HepG2 (cell line): ENCODE results near the gene OLFM4. TPM values are rescaled to one million over a fixed set of nuclear protein-coding genes. Genes with fewer than 3 reads are reported as not detected.

Experiments used
- ATAC-seq: fragments of 200-7000 bp; cut with Tn5 transposase; 3 replicates; pipeline ENCODE4 v1.9.1; 2020; ENCODE audit warnings: mild to moderate bottlenecking, moderate library complexity
- Bru-seq: library from RNA; stranded (reverse); fragments of 400-500 nt; gene quantifications from one replicate; lab custom pipeline; 2021; lab: Mats Ljungman, UMichigan
- BruChase-seq, 2 experiments: library from RNA; stranded (reverse); fragments of 400-500 nt; gene quantifications; one replicate each; lab custom pipeline; 2021; lab: Mats Ljungman, UMichigan
- BruUV-seq: library from RNA; stranded (reverse); fragments of 400-500 nt; replicated peaks from 2 replicates; lab custom pipeline; 2021; lab: Mats Ljungman, UMichigan
- CTCF ChIA-PET: fragments of 300-600 bp; formaldehyde crosslinking; extraction: SDS; loops from one replicate; lab custom pipeline; 2021; ENCODE audit warnings: low total read pairs, inconsistent platforms, low intra/inter-chr PET ratio; lab: Yijun Ruan, JAX
- POLR2A ChIA-PET: fragments of 350-600 bp; sonication (Branson Sonifier 250); formaldehyde crosslinking; loops from one replicate; lab custom pipeline; 2020; ENCODE audit warnings: antibody characterized with exemption, inconsistent platforms; lab: Yijun Ruan, JAX
- DNase-seq: peaks from one replicate; pipeline ENCODE4 v3.0.0-alpha.2; 2015; ENCODE audit warnings: low spot score
- FAIRE-seq: peaks from 3 replicates; lab custom pipeline; 2011; peaks lifted over from hg19 to GRCh38; lab: Jason Lieb, UNC
- H2AFZ ChIP-seq: one replicate; pipeline ENCODE4 v1.6.1; 2011; ENCODE audit warnings: low read length, inconsistent platforms
- H3K27ac ChIP-seq: fragments of 300-600 bp; 3 replicates; pipeline ENCODE4 v1.8.0; 2011; ENCODE audit warnings: mixed run types, mild to moderate bottlenecking, mixed read lengths, low read length, inconsistent platforms; ENCODE audit not compliant: insufficient read depth; ENCODE audit errors: extremely low read length
- H3K27me3 ChIP-seq, 2 experiments: fragments of 200-600 bp in 1 of 2; 2 replicates in 1 of 2; 3 replicates in 1 of 2; pipeline versions ENCODE4 v1.6.0 to v1.8.0; 2011; ENCODE audit warnings: low read length in 2 of 2, mild to moderate bottlenecking in 2 of 2, moderate library complexity in 2 of 2, inconsistent platforms in 1 of 2; ENCODE audit not compliant: insufficient read depth in 2 of 2, control insufficient read depth in 1 of 2
- H3K36me3 ChIP-seq, 2 experiments: fragments of 200-600 bp in 1 of 2; replicated peaks in 1 of 2; 2 replicates in 1 of 2; 3 replicates in 1 of 2; pipeline versions ENCODE4 v1.5.1 to v1.8.0; 2011; ENCODE audit warnings: low read length in 2 of 2, inconsistent platforms in 1 of 2; ENCODE audit not compliant: insufficient read depth in 2 of 2, control insufficient read depth in 1 of 2
- H3K4me1 ChIP-seq: 2 replicates; pipeline ENCODE4 v1.5.1; 2012; ENCODE audit warnings: low read length, inconsistent platforms; ENCODE audit not compliant: insufficient read depth
- H3K4me2 ChIP-seq: 2 replicates; pipeline ENCODE4 v1.6.0; 2011; ENCODE audit warnings: low read depth, low read length, inconsistent platforms
- H3K4me3 ChIP-seq, 3 experiments: fragments of 200-600 bp in 1 of 3; sonication (generic), shearing (Covaris generic) in 1 of 3; replicated peaks in 1 of 3; 2 replicates each; pipeline ENCODE4 v1.5.1; 2011 to 2016; ENCODE audit warnings: low read length in 3 of 3, inconsistent platforms in 2 of 3, low read depth in 2 of 3, mild to moderate bottlenecking in 2 of 3, control low read depth in 1 of 3, mixed read lengths in 1 of 3; ENCODE audit not compliant: insufficient read depth in 1 of 3
- H3K79me2 ChIP-seq: one replicate; pipeline ENCODE4 v1.6.1; 2011; ENCODE audit warnings: low read length, inconsistent platforms; ENCODE audit not compliant: insufficient read depth
- H3K9ac ChIP-seq: 2 replicates; pipeline ENCODE4 v1.6.0; 2011; ENCODE audit warnings: mild to moderate bottlenecking, low read depth, low read length, inconsistent platforms; ENCODE audit not compliant: insufficient read depth
- H3K9me3 ChIP-seq: 2 replicates; pipeline ENCODE4 v1.5.1; 2012; ENCODE audit warnings: mild to moderate bottlenecking, low read length
- H4K20me1 ChIP-seq: 2 replicates; pipeline ENCODE4 v1.6.0; 2011; ENCODE audit warnings: inconsistent platforms, mild to moderate bottlenecking, low read length, moderate library complexity; ENCODE audit not compliant: insufficient read depth
- GATA4 ChIP-seq: sonication (generic); IDR thresholded peaks from 2 replicates; pipeline ENCODE4 v1.6.1; 2016; ENCODE audit warnings: antibody characterized with exemption, low read depth, borderline replicate concordance
- JUN ChIP-seq: sonication (generic); formaldehyde crosslinking; IDR thresholded peaks from 2 replicates; pipeline ENCODE4 v1.4.0; 2020; ENCODE audit warnings: mild to moderate bottlenecking, missing genetic modification reagents
- KDM6A ChIP-seq: IDR thresholded peaks from 2 replicates; pipeline ENCODE4 v1.6.1; 2016; ENCODE audit warnings: low read depth
- MEF2D ChIP-seq: sonication (generic); formaldehyde crosslinking; IDR thresholded peaks from 2 replicates; pipeline ENCODE4 v1.5.1; 2020; ENCODE audit warnings: mild to moderate bottlenecking, missing genetic modification reagents
- SIN3A ChIP-seq: IDR thresholded peaks from 2 replicates; pipeline ENCODE4 v1.6.1; 2011; ENCODE audit warnings: low read depth, mild to moderate bottlenecking, control low read depth, low read length, borderline replicate concordance
- ZBTB21 ChIP-seq: sonication (generic); formaldehyde crosslinking; IDR thresholded peaks from 2 replicates; pipeline ENCODE4 v1.4.0; 2020; ENCODE audit warnings: missing genetic modification reagents
- ZNF383 ChIP-seq: sonication (generic); formaldehyde crosslinking; IDR thresholded peaks from 2 replicates; pipeline ENCODE4 v1.4.0; 2020; ENCODE audit warnings: missing genetic modification reagents, mild to moderate bottlenecking, borderline replicate concordance
- ZZZ3 ChIP-seq: sonication (generic); formaldehyde crosslinking; IDR thresholded peaks from 2 replicates; pipeline ENCODE4 v1.4.0; 2020; ENCODE audit warnings: missing genetic modification reagents, mild to moderate bottlenecking, borderline replicate concordance
- WGBS: methylation state at CpG from one replicate; pipeline ENCODE4 v1.1.6; 2017; ENCODE audit warnings: low lambda C conversion rate; 5-methylcytosine and 5-hydroxymethylcytosine counted together
- in situ Hi-C: cut with HindIII; loops from 2 replicates; pipeline ENCODE4 v1.10.0; 2017; ENCODE audit warnings: low pct_unique_long_range_greater_than_20kb; ENCODE audit not compliant: extremely low pct_ligation_motif_present
- intact Hi-C: fragments of 100-400 bp; cut with micrococcal nuclease; formaldehyde crosslinking; loops from one replicate; pipeline ENCODE4 v1.10.0; 2022; ENCODE audit not compliant: unreplicated experiment
- long read RNA-seq, 2 experiments: library from RNA in 1 of 2; library from polyadenylated mRNA in 1 of 2; stranded (forward) in 1 of 2; unstranded in 1 of 2; transcript quantifications; one replicate each; pipeline ENCODE4 v2.0.0, GENCODE V29; 2019 to 2022
- polyA minus RNA-seq, 3 experiments: library from RNA; depleted of rRNA, polyadenylated mRNA; stranded (reverse); fragments of >200 nt; gene quantifications; 2 replicates each; pipeline ENCODE4 v1.2.3, GENCODE V29; 2011; ENCODE audit warnings: low replicate concordance in 1 of 3
- polyA plus RNA-seq, 8 experiments: library from polyadenylated mRNA; depleted of rRNA in 3 of 8; stranded (reverse) in 7 of 8; unstranded in 1 of 8; fragments of >200 nt; fragmentation: Illumina TruSeq in 4 of 8; extraction: Trizol in 4 of 8; gene quantifications; 2 replicates each; pipeline versions ENCODE4 v1.2.1 to v1.2.3, GENCODE V29; 2011 to 2016; ENCODE audit warnings: low read depth in 4 of 8, missing spikeins in 1 of 8, mixed read lengths in 1 of 8; ENCODE audit not compliant: insufficient read depth in 1 of 8
- total RNA-seq, 5 experiments: library from RNA; depleted of rRNA; stranded (reverse); fragments of >200 nt; fragmentation: Illumina TruSeq; extraction: Trizol; gene quantifications; 2 replicates each; pipeline ENCODE4 v1.2.3, GENCODE V29; 2016; ENCODE audit warnings: low read depth in 1 of 5
- TF ChIP-seq, protein P1 (sequence below): sonication (generic); formaldehyde crosslinking; IDR thresholded peaks from 2 replicates; pipeline ENCODE4 v1.4.0; 2020; ENCODE audit warnings: missing genetic modification reagents, mild to moderate bottlenecking, borderline replicate concordance
- TF ChIP-seq, protein P2 (sequence below): sonication (generic); formaldehyde crosslinking; IDR thresholded peaks from 2 replicates; pipeline ENCODE4 v1.8.0; 2022; ENCODE audit warnings: missing genetic modification reagents, mild to moderate bottlenecking, moderate library complexity, borderline replicate concordance
- TF ChIP-seq, protein P3 (sequence below): IDR thresholded peaks from 2 replicates; pipeline ENCODE4 v1.6.1; 2016; ENCODE audit warnings: control low read depth

The OLFM4 gene, protein sequence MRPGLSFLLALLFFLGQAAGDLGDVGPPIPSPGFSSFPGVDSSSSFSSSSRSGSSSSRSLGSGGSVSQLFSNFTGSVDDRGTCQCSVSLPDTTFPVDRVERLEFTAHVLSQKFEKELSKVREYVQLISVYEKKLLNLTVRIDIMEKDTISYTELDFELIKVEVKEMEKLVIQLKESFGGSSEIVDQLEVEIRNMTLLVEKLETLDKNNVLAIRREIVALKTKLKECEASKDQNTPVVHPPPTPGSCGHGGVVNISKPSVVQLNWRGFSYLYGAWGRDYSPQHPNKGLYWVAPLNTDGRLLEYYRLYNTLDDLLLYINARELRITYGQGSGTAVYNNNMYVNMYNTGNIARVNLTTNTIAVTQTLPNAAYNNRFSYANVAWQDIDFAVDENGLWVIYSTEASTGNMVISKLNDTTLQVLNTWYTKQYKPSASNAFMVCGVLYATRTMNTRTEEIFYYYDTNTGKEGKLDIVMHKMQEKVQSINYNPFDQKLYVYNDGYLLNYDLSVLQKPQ
- total RNA-seq (2016; rRNA removed; fragmentation: Illumina TruSeq; extraction: Trizol): not detected in 2 replicates
- total RNA-seq (2016; cell fraction: cytosol; rRNA removed; fragmentation: Illumina TruSeq; extraction: Trizol; ENCODE audit: low read depth): not detected in 2 replicates
- total RNA-seq (2016; cell fraction: insoluble cytoplasmic fraction; rRNA removed; fragmentation: Illumina TruSeq; extraction: Trizol): not detected in 2 replicates
- not detected in 2 replicates for total RNA-seq (2016; cell fraction: membrane; rRNA removed; fragmentation: Illumina TruSeq; extraction: Trizol)
- total RNA-seq (2016; cell fraction: nucleus; rRNA removed; fragmentation: Illumina TruSeq; extraction: Trizol): not detected in 2 replicates
- not detected in 2 replicates for polyA plus RNA-seq (2011; rRNA removed)
- not detected in 2 replicates for polyA plus RNA-seq (2011; cell fraction: cytosol; rRNA removed)
- polyA plus RNA-seq (2011; cell fraction: nucleus; rRNA removed): not detected in 2 replicates
- 0.04 TPM in 1 of 2 replicates, not detected in the other for polyA plus RNA-seq (2012)
- polyA plus RNA-seq (2016; cell fraction: cytosol; fragmentation: Illumina TruSeq; extraction: Trizol; ENCODE audit: low read depth): not detected in 2 replicates
- polyA plus RNA-seq (2016; cell fraction: insoluble cytoplasmic fraction; fragmentation: Illumina TruSeq; extraction: Trizol; ENCODE audit: low read depth): not detected in 2 replicates
- polyA plus RNA-seq (2016; cell fraction: membrane; fragmentation: Illumina TruSeq; extraction: Trizol; ENCODE audit: low read depth): not detected in 2 replicates
- polyA plus RNA-seq (2016; cell fraction: nucleus; fragmentation: Illumina TruSeq; extraction: Trizol; ENCODE audit: insufficient read depth, low read depth): not detected in 2 replicates
- polyA minus RNA-seq (2011; rRNA and poly(A)+ RNA removed; ENCODE audit: low replicate concordance): not detected in 2 replicates
- not detected in 2 replicates for polyA minus RNA-seq (2011; cell fraction: cytosol; rRNA and poly(A)+ RNA removed)
- not detected in 2 replicates for polyA minus RNA-seq (2011; cell fraction: nucleus; rRNA and poly(A)+ RNA removed)
- percentile 5 among the genes with signal in this experiment for Bru-seq, nascent RNA
- not detected for BruChase-seq, experiment 1, labeled RNA remaining after a 6-hour chase
- not detected for BruChase-seq, experiment 2, labeled RNA remaining after a 2-hour chase
- long read RNA-seq, experiment 1: 0 reads
- long read RNA-seq, experiment 2: 0 reads

DNA sequence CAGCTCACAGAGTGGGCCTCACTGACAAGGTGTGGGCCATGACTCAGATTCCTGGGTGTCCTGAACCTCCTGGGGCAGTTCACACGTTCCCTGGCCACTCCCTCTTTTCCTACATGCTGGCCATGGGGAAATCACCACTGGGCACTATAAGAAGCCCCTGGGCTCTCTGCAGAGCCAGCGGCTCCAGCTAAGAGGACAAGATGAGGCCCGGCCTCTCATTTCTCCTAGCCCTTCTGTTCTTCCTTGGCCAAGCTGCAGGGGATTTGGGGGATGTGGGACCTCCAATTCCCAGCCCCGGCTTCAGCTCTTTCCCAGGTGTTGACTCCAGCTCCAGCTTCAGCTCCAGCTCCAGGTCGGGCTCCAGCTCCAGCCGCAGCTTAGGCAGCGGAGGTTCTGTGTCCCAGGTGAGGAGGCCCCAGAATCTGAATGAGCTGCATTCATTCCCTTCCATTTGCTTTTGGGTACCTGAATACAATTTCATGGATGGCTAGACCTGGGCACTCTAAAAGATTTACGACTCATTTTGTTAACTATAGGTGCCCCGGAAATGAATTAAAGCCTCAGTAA is at the start of gene OLFM4:
Gene OLFM4, plus strand, starts transcription at position 177 of the 567 bp plus-strand sequence. Its CDS starts 24 bp downstream, at position 201.
- WGBS: 20% methylated on average over 7 of the region's 9 CpGs
- ATAC-seq: no peak
- Histone ChIP-seq H3K36me3 (no peaks in the 10 kb centered on the region), H4K20me1 (no peaks in the 10 kb centered on the region), H3K4me2 (no peak within 1 kb of the TSS), H3K4me3 (no peak within 1 kb of the TSS), H3K4me1 (no peaks in the 10 kb centered on the region), H3K27me3 (no peaks in the 10 kb centered on the region; a peak in 1 of 5 replicates), H2AFZ (no peak within 1 kb of the TSS), H3K9ac (no peak within 1 kb of the TSS), H3K79me2 (no peaks in the 10 kb centered on the region), H3K27ac (no peak within 1 kb of the TSS), H3K9me3 (no peaks in the 10 kb centered on the region)
- no peak for DNase-seq
- ChIA-PET CTCF (no interaction called here), POLR2A (no interaction called here)
- in situ Hi-C loops (no loop called here), intact Hi-C loops (no loop called here)
- FAIRE-seq: no peak
- no TSS peak for BruUV-seq
- TF ChIP-seq ZZZ3 (CRISPR knock-in tag) (no peak), MEF2D (CRISPR knock-in tag) (no peak), ZNF383 (CRISPR knock-in tag) (no peak), KDM6A (CRISPR knock-in tag) (no peak), JUN (CRISPR knock-in tag) (no peak), ZBTB21 (CRISPR knock-in tag) (no peak), SIN3A (no peak), GATA4 (no peak)
- TF ChIP-seq, protein P1, sequence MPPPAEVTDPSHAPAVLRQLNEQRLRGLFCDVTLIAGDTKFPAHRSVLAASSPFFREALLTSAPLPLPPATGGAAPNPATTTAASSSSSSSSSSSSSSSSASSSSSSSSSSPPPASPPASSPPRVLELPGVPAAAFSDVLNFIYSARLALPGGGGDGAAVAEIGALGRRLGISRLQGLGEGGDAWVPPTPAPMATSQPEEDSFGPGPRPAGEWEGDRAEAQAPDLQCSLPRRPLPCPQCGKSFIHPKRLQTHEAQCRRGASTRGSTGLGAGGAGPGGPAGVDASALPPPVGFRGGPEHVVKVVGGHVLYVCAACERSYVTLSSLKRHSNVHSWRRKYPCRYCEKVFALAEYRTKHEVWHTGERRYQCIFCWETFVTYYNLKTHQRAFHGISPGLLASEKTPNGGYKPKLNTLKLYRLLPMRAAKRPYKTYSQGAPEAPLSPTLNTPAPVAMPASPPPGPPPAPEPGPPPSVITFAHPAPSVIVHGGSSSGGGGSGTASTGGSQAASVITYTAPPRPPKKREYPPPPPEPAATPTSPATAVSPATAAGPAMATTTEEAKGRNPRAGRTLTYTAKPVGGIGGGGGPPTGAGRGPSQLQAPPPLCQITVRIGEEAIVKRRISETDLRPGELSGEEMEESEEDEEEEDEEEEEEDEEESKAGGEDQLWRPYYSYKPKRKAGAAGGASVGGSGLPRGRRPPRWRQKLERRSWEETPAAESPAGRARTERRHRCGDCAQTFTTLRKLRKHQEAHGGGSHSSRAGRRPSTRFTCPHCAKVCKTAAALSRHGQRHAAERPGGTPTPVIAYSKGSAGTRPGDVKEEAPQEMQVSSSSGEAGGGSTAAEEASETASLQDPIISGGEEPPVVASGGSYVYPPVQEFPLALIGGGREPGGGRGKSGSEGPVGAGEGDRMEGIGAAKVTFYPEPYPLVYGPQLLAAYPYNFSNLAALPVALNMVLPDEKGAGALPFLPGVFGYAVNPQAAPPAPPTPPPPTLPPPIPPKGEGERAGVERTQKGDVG (CRISPR knock-in tag): no peak
- TF ChIP-seq, protein P2, sequence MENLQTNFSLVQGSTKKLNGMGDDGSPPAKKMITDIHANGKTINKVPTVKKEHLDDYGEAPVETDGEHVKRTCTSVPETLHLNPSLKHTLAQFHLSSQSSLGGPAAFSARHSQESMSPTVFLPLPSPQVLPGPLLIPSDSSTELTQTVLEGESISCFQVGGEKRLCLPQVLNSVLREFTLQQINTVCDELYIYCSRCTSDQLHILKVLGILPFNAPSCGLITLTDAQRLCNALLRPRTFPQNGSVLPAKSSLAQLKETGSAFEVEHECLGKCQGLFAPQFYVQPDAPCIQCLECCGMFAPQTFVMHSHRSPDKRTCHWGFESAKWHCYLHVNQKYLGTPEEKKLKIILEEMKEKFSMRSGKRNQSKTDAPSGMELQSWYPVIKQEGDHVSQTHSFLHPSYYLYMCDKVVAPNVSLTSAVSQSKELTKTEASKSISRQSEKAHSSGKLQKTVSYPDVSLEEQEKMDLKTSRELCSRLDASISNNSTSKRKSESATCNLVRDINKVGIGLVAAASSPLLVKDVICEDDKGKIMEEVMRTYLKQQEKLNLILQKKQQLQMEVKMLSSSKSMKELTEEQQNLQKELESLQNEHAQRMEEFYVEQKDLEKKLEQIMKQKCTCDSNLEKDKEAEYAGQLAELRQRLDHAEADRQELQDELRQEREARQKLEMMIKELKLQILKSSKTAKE: no peak
- TF ChIP-seq, protein P3, sequence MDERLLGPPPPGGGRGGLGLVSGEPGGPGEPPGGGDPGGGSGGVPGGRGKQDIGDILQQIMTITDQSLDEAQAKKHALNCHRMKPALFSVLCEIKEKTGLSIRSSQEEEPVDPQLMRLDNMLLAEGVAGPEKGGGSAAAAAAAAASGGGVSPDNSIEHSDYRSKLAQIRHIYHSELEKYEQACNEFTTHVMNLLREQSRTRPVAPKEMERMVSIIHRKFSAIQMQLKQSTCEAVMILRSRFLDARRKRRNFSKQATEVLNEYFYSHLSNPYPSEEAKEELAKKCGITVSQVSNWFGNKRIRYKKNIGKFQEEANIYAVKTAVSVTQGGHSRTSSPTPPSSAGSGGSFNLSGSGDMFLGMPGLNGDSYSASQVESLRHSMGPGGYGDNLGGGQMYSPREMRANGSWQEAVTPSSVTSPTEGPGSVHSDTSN (CRISPR knock-in tag): no peak
